H1 (cell line): Measurements from ENCODE around the gene SLC2A5. TPM values are rescaled to one million over a fixed set of nuclear protein-coding genes. Genes with fewer than 3 reads are reported as not detected.

Experiments
- CTCF ChIA-PET: fragments of 300-600 bp; sonication (Branson Sonifier 250); formaldehyde crosslinking; loops from one replicate; lab custom pipeline; 2021; ENCODE audit not compliant: partially characterized antibody; lab: Charles Lee
- POLR2A ChIA-PET: fragments of 300-600 bp; sonication (Branson Sonifier 250); formaldehyde crosslinking; loops from one replicate; lab custom pipeline; 2021; ENCODE audit warnings: inconsistent platforms; ENCODE audit not compliant: partially characterized antibody; lab: Charles Lee
- DNase-seq, 2 experiments: peaks; one replicate each; pipeline versions ENCODE4 v3.0.0 to v3.0.0-alpha.2; 2010 to 2022; ENCODE audit warnings: low spot score in 2 of 2, low read depth in 1 of 2, mixed read lengths in 1 of 2
- FAIRE-seq: peaks from 2 replicates; lab custom pipeline; 2011; peaks lifted over from hg19 to GRCh38; lab: Jason Lieb, UNC
- H2AFZ ChIP-seq: 2 replicates; pipeline ENCODE4 v1.8.1; 2012; ENCODE audit warnings: low read length, inconsistent platforms
- H2AK5ac ChIP-seq: 2 replicates; pipeline ENCODE4 v1.6.1; 2013; ENCODE audit warnings: low read depth, low read length
- H2BK120ac ChIP-seq: replicated peaks from 2 replicates; pipeline ENCODE3; 2013; ENCODE audit warnings: low read depth, low read length, inconsistent platforms
- H2BK12ac ChIP-seq: 2 replicates; pipeline ENCODE4 v1.6.1; 2013; ENCODE audit warnings: low read depth, low read length
- H2BK15ac ChIP-seq: 2 replicates; pipeline ENCODE4 v1.6.1; 2013; ENCODE audit warnings: low read length
- H2BK20ac ChIP-seq: 2 replicates; pipeline ENCODE4 v1.6.1; 2013; ENCODE audit warnings: low read length
- H2BK5ac ChIP-seq: 2 replicates; pipeline ENCODE4 v1.6.1; 2013; ENCODE audit warnings: low read depth, low read length
- H3K14ac ChIP-seq: 2 replicates; pipeline ENCODE4 v1.6.1; 2013; ENCODE audit warnings: inconsistent platforms; ENCODE audit not compliant: insufficient read length
- H3K18ac ChIP-seq: 2 replicates; pipeline ENCODE4 v1.6.1; 2013; ENCODE audit warnings: low read length; ENCODE audit errors: extremely low read depth
- H3K23ac ChIP-seq: 2 replicates; pipeline ENCODE4 v1.6.1; 2013; ENCODE audit warnings: inconsistent platforms; ENCODE audit not compliant: insufficient read length
- H3K23me2 ChIP-seq: 2 replicates; pipeline ENCODE4 v1.6.1; 2013; ENCODE audit warnings: low read depth, low read length
- H3K27ac ChIP-seq: 2 replicates; pipeline ENCODE4 v1.6.1; 2011; ENCODE audit warnings: low read depth, low read length, inconsistent platforms
- H3K27me3 ChIP-seq, 4 experiments: replicated peaks in 1 of 4; 1 replicate in 1 of 4; 2 replicates in 3 of 4; pipeline versions ENCODE4 v1.6.1 to v1.8.1; 2011 to 2013; ENCODE audit warnings: low read length in 3 of 4, mild to moderate bottlenecking in 3 of 4, inconsistent platforms in 2 of 4, mixed read lengths in 2 of 4, moderate library complexity in 1 of 4; ENCODE audit not compliant: control insufficient read depth in 3 of 4, insufficient read depth in 3 of 4; ENCODE audit errors: extremely low read depth in 1 of 4
- H3K36me3 ChIP-seq, 4 experiments: 2 replicates each; pipeline versions ENCODE4 v1.6.1 to v1.8.1; 2011 to 2013; ENCODE audit warnings: mild to moderate bottlenecking in 4 of 4, low read length in 3 of 4, moderate library complexity in 2 of 4, control low read depth in 1 of 4, inconsistent platforms in 1 of 4; ENCODE audit not compliant: insufficient read depth in 4 of 4, control insufficient read depth in 2 of 4
- H3K4ac ChIP-seq: replicated peaks from 2 replicates; pipeline ENCODE3; 2013; ENCODE audit warnings: low read length, low read depth, mixed read lengths, inconsistent platforms; ENCODE audit not compliant: insufficient read length
- H3K4me1 ChIP-seq, 4 experiments: replicated peaks in 1 of 4; 1 replicate in 1 of 4; 2 replicates in 3 of 4; pipeline versions ENCODE4 v1.6.1 to v1.8.1; 2011 to 2013; ENCODE audit warnings: low read length in 3 of 4, inconsistent platforms in 2 of 4, mixed read lengths in 1 of 4; ENCODE audit not compliant: insufficient read depth in 4 of 4, control insufficient read depth in 3 of 4
- H3K4me2 ChIP-seq, 2 experiments: 2 replicates each; pipeline versions ENCODE4 v1.6.1 to v1.8.1; 2011 to 2013; ENCODE audit warnings: low read depth in 2 of 2, low read length in 2 of 2, control low read depth in 1 of 2, inconsistent platforms in 1 of 2, mild to moderate bottlenecking in 1 of 2; ENCODE audit not compliant: insufficient read depth in 1 of 2
- H3K4me3 ChIP-seq, 4 experiments: fragments of 200-600, 300-600 bp in 1 of 4; sonication (generic), shearing (Covaris generic), sonication (Bioruptor Twin) in 1 of 4; 2 replicates each; pipeline versions ENCODE4 v1.5.1 to v1.8.1; 2011 to 2016; ENCODE audit warnings: low read length in 4 of 4, low read depth in 3 of 4, control low read depth in 2 of 4, inconsistent platforms in 2 of 4, mild to moderate bottlenecking in 2 of 4, mixed read lengths in 1 of 4, moderate library complexity in 1 of 4; ENCODE audit not compliant: insufficient read depth in 2 of 4; ENCODE audit errors: extremely low read depth in 1 of 4
- H3K56ac ChIP-seq: replicated peaks from 2 replicates; pipeline ENCODE3; 2013; ENCODE audit warnings: low read depth, mild to moderate bottlenecking, mixed read lengths, low read length, inconsistent platforms; ENCODE audit not compliant: insufficient read length
- H3K79me1 ChIP-seq: 2 replicates; pipeline ENCODE4 v1.6.1; 2013; ENCODE audit warnings: low read depth, low read length, control low read depth
- H3K79me2 ChIP-seq, 2 experiments: 2 replicates each; pipeline versions ENCODE4 v1.6.1 to v1.8.1; 2012 to 2013; ENCODE audit warnings: low read length in 2 of 2, mild to moderate bottlenecking in 2 of 2, inconsistent platforms in 1 of 2; ENCODE audit not compliant: insufficient read depth in 2 of 2, control insufficient read depth in 1 of 2
- H3K9ac ChIP-seq, 4 experiments: replicated peaks in 1 of 4; 1 replicate in 1 of 4; 2 replicates in 3 of 4; pipeline versions ENCODE4 v1.6.1 to v1.8.1; 2011 to 2013; ENCODE audit warnings: low read depth in 3 of 4, low read length in 3 of 4, control low read depth in 2 of 4, mild to moderate bottlenecking in 2 of 4, moderate library complexity in 2 of 4, inconsistent platforms in 1 of 4; ENCODE audit errors: extremely low read depth in 1 of 4
- H3K9me3 ChIP-seq, 2 experiments: 2 replicates each; pipeline versions ENCODE4 v1.6.1 to v1.8.1; 2012 to 2013; ENCODE audit warnings: mild to moderate bottlenecking in 2 of 2, moderate library complexity in 2 of 2, control low read depth in 1 of 2, inconsistent platforms in 1 of 2, low read depth in 1 of 2, low read length in 1 of 2, mixed read lengths in 1 of 2; ENCODE audit not compliant: insufficient read depth in 2 of 2
- H4K20me1 ChIP-seq, 2 experiments: replicated peaks in 1 of 2; 2 replicates each; pipeline versions ENCODE3 to v1.8.1; 2011 to 2013; ENCODE audit warnings: inconsistent platforms in 2 of 2, low read length in 2 of 2, mild to moderate bottlenecking in 1 of 2; ENCODE audit not compliant: insufficient read depth in 2 of 2, control insufficient read depth in 1 of 2
- H4K5ac ChIP-seq: 2 replicates; pipeline ENCODE4 v1.6.1; 2013; ENCODE audit warnings: low read length, low read depth, mixed read lengths, inconsistent platforms; ENCODE audit not compliant: insufficient read length
- H4K8ac ChIP-seq: 2 replicates; pipeline ENCODE4 v1.8.0; 2013; ENCODE audit warnings: mild to moderate bottlenecking, moderate library complexity, low read length, inconsistent platforms; ENCODE audit not compliant: insufficient read depth; ENCODE audit errors: extremely low read depth
- H4K91ac ChIP-seq: replicated peaks from 2 replicates; pipeline ENCODE3; 2013; ENCODE audit warnings: low read length, mixed read lengths, inconsistent platforms; ENCODE audit not compliant: insufficient read length
- ATF3 ChIP-seq: IDR thresholded peaks from 2 replicates; pipeline ENCODE4 v1.6.1; 2011; ENCODE audit warnings: low read depth, mild to moderate bottlenecking, low read length; ENCODE audit not compliant: insufficient read depth
- CBX5 ChIP-seq: fragments of 300-800, 300-1000 bp; sonication (generic); IDR thresholded peaks from 2 replicates; pipeline ENCODE4 v1.7.1; 2016; ENCODE audit warnings: antibody characterized with exemption, low read length, low read depth
- CTBP2 ChIP-seq: IDR thresholded peaks from 2 replicates; pipeline ENCODE4 v1.7.0; 2011; ENCODE audit warnings: borderline replicate concordance, mild to moderate bottlenecking, moderate library complexity, mixed read lengths, low read length; ENCODE audit not compliant: insufficient read depth, insufficient read length
- E2F6 ChIP-seq: IDR thresholded peaks from 2 replicates; pipeline ENCODE4 v1.6.1; 2012; ENCODE audit warnings: inconsistent platforms
- EGR1 ChIP-seq: IDR thresholded peaks from 2 replicates; pipeline ENCODE4 v1.6.1; 2011; ENCODE audit warnings: low read depth, low read length, borderline replicate concordance
- GTF2F1 ChIP-seq: IDR thresholded peaks from 2 replicates; pipeline ENCODE4 v1.6.1; 2012; ENCODE audit warnings: low read depth, low read length, improper control_type of control experiment, borderline replicate concordance
- JUND ChIP-seq: IDR thresholded peaks from 2 replicates; pipeline ENCODE4 v1.6.1; 2011; ENCODE audit warnings: mild to moderate bottlenecking, improper control_type of control experiment, low read length
- KDM4A ChIP-seq: IDR thresholded peaks from one replicate; pipeline ENCODE4 v1.7.1; 2012; ENCODE audit warnings: low read depth, mild to moderate bottlenecking, moderate library complexity, low read length, inconsistent platforms; ENCODE audit not compliant: severe bottlenecking
- MAFK ChIP-seq: IDR thresholded peaks from 2 replicates; pipeline ENCODE4 v1.6.1; 2012; ENCODE audit warnings: low read depth, mild to moderate bottlenecking, improper control_type of control experiment, low read length
- POLR2AphosphoS5 ChIP-seq: IDR thresholded peaks from 2 replicates; pipeline ENCODE4 v1.6.1; 2011; ENCODE audit warnings: low read depth, low read length
- RBBP5 ChIP-seq: IDR thresholded peaks from 2 replicates; pipeline ENCODE4 v1.7.1; 2012; ENCODE audit warnings: low read depth, mild to moderate bottlenecking, inconsistent platforms, low read length, moderate library complexity, borderline replicate concordance
- SP1 ChIP-seq: IDR thresholded peaks from 2 replicates; pipeline ENCODE4 v1.6.1; 2011; ENCODE audit warnings: low read depth, low read length
- TEAD4 ChIP-seq: IDR thresholded peaks from 2 replicates; pipeline ENCODE4 v1.6.1; 2012; ENCODE audit warnings: low read depth, low read length, inconsistent platforms, mixed read lengths
- WGBS, 2 experiments: shearing (Covaris generic) in 1 of 2; methylation state at CpG; one replicate each; pipeline versions ENCODE4 v1.1.6 to v1.1.7; 2013 to 2015; ENCODE audit warnings: low lambda C conversion rate in 2 of 2, mixed read lengths in 2 of 2, inconsistent platforms in 1 of 2, low coverage in 1 of 2, missing lambda C conversion rate in 1 of 2; ENCODE audit not compliant: insufficient replicate concordance in 2 of 2, insufficient coverage in 1 of 2, insufficient read length in 1 of 2; ENCODE audit errors: extremely low coverage in 1 of 2, missing lambda C conversion rate in 1 of 2; 5-methylcytosine and 5-hydroxymethylcytosine counted together
- polyA plus RNA-seq, 7 experiments: library from polyadenylated mRNA; depleted of rRNA in 3 of 7; stranded (reverse) in 5 of 7; unstranded in 2 of 7; fragments of >200 nt in 5 of 7; fragments of 200-250 nt in 2 of 7; gene quantifications; 1 replicate in 5 of 7; 2 replicates in 1 of 7; 4 replicates in 1 of 7; pipeline versions ENCODE4 v1.2.1 to v1.2.3, GENCODE V29; 2011 to 2013; ENCODE audit warnings: missing spikeins in 2 of 7, mixed read lengths in 2 of 7
- total RNA-seq: library from RNA; stranded (reverse); fragmentation: NEBNext Ultra II Directional; extraction: Animal tissue kit (Norgen Biotek cat#: 25700); gene quantifications from 2 replicates; pipeline ENCODE4 v1.2.1, GENCODE V29; 2021

Gene SLC2A5
- total and polyA plus RNA-seq, 2 of the 8 experiments (the other 6 are each of a cell fraction or from before 2014, with no cell fraction given), result 0.12 TPM; not detected in 1

- no peaks in the 10 kb centered on the region for H3K9me3 ChIP-seq
- POLR2A ChIA-PET, result interaction anchor here (1.3 to 2.8 kb wide), 6 partner anchors 93 to 144 kb away, joined by 3 to 26 read pairs (median 4); no protein-coding TSS in a partner anchor
- no peak overlapping the region for H4K91ac ChIP-seq
- H2AFZ ChIP-seq, result no peak overlapping the region
- no peak overlapping the region for H3K4me2 ChIP-seq
- no peak overlapping the region for H3K9ac ChIP-seq
- no peak for TF ChIP-seq TEAD4
- TF ChIP-seq SP1, result no peak
- TF ChIP-seq CTBP2, result no peak
- no peak for TF ChIP-seq MAFK
- no peak for TF ChIP-seq E2F6
- no peak for TF ChIP-seq EGR1
- no peak for TF ChIP-seq RBBP5
- TF ChIP-seq CBX5, result no peak
- no peak for TF ChIP-seq GTF2F1
- no peak for TF ChIP-seq KDM4A
- TF ChIP-seq POLR2AphosphoS5, result no peak
- TF ChIP-seq JUND, result no peak
- no peak for TF ChIP-seq ATF3
- H3K27ac ChIP-seq, result no peak overlapping the region
- H3K23ac ChIP-seq, result no peak overlapping the region
- WGBS, 2 experiments, result 93% methylated on average over 6 of the region's 10 CpGs; no CpG with 5 or more reads in 1 of the 2 experiments
- H3K36me3 ChIP-seq, result no peaks in the 10 kb centered on the region
- H2BK120ac ChIP-seq, result no peak overlapping the region
- H2BK20ac ChIP-seq, result no peak overlapping the region
- H3K23me2 ChIP-seq, result no peaks in the 10 kb centered on the region; the same call in 1 of the 2 replicates
- no peaks in the 10 kb centered on the region for H3K79me2 ChIP-seq
- DNase-seq (no peak), FAIRE-seq (no peak)
- 0 out of 2 replicates have a peak overlapping the region, but pooled peaks have one; percentile 68 for H4K8ac ChIP-seq
- H3K14ac ChIP-seq, result no peak overlapping the region
- no peak overlapping the region for H3K18ac ChIP-seq
- no peak overlapping the region for H3K56ac ChIP-seq
- H3K4me1 ChIP-seq, result peaks cover 0 to 2% (median 0%) of the 10 kb centered on the region in 4 experiments; a peak in 1 of 7 replicates
- H3K4ac ChIP-seq, result no peak overlapping the region
- no peak overlapping the region for H2BK5ac ChIP-seq
- no peak overlapping the region for H4K5ac ChIP-seq
- CTCF ChIA-PET, result interaction anchor here (0.7 to 10.9 kb wide), 4 partner anchors 16 to 149 kb away, joined by 3 to 156 read pairs (median 4); no protein-coding TSS in a partner anchor
- no peaks in the 10 kb centered on the region for H3K79me1 ChIP-seq
- H2BK15ac ChIP-seq, result no peak overlapping the region
- H2BK12ac ChIP-seq, result no peak overlapping the region
- H4K20me1 ChIP-seq, result no peaks in the 10 kb centered on the region
- no peak overlapping the region for H3K4me3 ChIP-seq
- no peaks in the 10 kb centered on the region for H3K27me3 ChIP-seq
- no peak overlapping the region for H2AK5ac ChIP-seq
Observed at GRCh38 chr1:9008236-9008635, 61.2 kb downstream of the SLC2A5 start.
